SK-N-SH treated with all-trans-retinoic acid at 6 μM for 48 hours (cell line): ENCODE data around the gene MORN2.

Experiments
- GLIS3 ChIP-seq: fragments of 250-450 bp; sonication (Bioruptor Pico); IDR thresholded peaks from 2 replicates; pipeline ENCODE4 v1.5.0; 2020; ENCODE audit warnings: mild to moderate bottlenecking, moderate library complexity
- OSR1 ChIP-seq: fragments of 250-450 bp; sonication (Bioruptor Pico); IDR thresholded peaks from 2 replicates; pipeline ENCODE4 v1.8.0; 2022; ENCODE audit warnings: moderate library complexity, mild to moderate bottlenecking, inconsistent platforms
- POU6F1 ChIP-seq: fragments of 250-450 bp; sonication (Bioruptor Pico); IDR thresholded peaks from 2 replicates; pipeline ENCODE4 v1.8.0; 2021; ENCODE audit warnings: low read depth, mild to moderate bottlenecking, moderate library complexity, borderline replicate concordance
- TCF4 ChIP-seq: fragments of 250-450 bp; sonication (Bioruptor Pico); IDR thresholded peaks from 2 replicates; pipeline ENCODE4 v1.8.0; 2021; ENCODE audit warnings: mild to moderate bottlenecking, moderate library complexity, borderline replicate concordance
- ZC3H10 ChIP-seq: fragments of 250-450 bp; sonication (Bioruptor Pico); IDR thresholded peaks from 2 replicates; pipeline ENCODE4 v1.5.1; 2021; ENCODE audit warnings: mild to moderate bottlenecking, moderate library complexity
- ZFP3 ChIP-seq: fragments of 250-450 bp; sonication (Bioruptor Pico); IDR thresholded peaks from 2 replicates; pipeline ENCODE4 v1.5.0; 2020; ENCODE audit warnings: mild to moderate bottlenecking, moderate library complexity
- ZFP30 ChIP-seq: fragments of 450-650 bp; formaldehyde crosslinking; IDR thresholded peaks from 2 replicates; pipeline ENCODE4 v1.5.0; 2022; ENCODE audit warnings: mild to moderate bottlenecking, moderate library complexity
- TF ChIP-seq, protein P1 (sequence below): fragments of 250-450 bp; sonication (Bioruptor Pico); IDR thresholded peaks from 2 replicates; pipeline ENCODE4 v1.5.1; 2021; ENCODE audit warnings: mild to moderate bottlenecking, moderate library complexity
- TF ChIP-seq, protein P2 (sequence below): fragments of 250-450 bp; sonication (Bioruptor Pico); IDR thresholded peaks from 2 replicates; pipeline ENCODE4 v1.5.1; 2020; ENCODE audit warnings: low read depth, mild to moderate bottlenecking, moderate library complexity

DNA sequence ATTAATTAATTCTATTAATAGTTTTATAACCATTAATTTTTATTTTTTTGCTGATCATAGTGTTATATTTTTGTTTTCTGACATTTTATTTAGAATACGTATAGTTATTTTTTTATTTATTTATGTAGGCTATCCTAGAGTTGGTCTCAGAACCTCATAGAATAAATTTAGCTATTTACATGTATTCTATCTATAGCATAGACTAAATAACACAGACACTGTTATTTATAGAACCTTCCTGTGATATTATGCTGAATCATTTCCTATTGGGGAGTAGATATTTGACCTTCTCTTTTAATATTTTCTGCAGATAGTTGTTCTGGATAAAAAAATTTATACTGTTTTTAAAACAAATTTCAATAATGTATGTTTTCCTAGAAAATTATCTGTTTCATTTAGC is 34.1 kb downstream of the MORN2 start:
- TF ChIP-seq TCF4 (CRISPR knock-in tag) (no peak), ZFP30 (CRISPR knock-in tag) (no peak), ZC3H10 (no peak), GLIS3 (CRISPR knock-in tag) (no peak), POU6F1 (CRISPR knock-in tag) (no peak), OSR1 (CRISPR knock-in tag) (no peak), ZFP3 (CRISPR knock-in tag) (no peak)
- TF ChIP-seq, protein P1, sequence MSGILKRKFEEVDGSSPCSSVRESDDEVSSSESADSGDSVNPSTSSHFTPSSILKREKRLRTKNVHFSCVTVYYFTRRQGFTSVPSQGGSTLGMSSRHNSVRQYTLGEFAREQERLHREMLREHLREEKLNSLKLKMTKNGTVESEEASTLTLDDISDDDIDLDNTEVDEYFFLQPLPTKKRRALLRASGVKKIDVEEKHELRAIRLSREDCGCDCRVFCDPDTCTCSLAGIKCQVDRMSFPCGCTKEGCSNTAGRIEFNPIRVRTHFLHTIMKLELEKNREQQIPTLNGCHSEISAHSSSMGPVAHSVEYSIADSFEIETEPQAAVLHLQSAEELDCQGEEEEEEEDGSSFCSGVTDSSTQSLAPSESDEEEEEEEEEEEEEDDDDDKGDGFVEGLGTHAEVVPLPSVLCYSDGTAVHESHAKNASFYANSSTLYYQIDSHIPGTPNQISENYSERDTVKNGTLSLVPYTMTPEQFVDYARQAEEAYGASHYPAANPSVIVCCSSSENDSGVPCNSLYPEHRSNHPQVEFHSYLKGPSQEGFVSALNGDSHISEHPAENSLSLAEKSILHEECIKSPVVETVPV: no peak
- TF ChIP-seq, protein P2, sequence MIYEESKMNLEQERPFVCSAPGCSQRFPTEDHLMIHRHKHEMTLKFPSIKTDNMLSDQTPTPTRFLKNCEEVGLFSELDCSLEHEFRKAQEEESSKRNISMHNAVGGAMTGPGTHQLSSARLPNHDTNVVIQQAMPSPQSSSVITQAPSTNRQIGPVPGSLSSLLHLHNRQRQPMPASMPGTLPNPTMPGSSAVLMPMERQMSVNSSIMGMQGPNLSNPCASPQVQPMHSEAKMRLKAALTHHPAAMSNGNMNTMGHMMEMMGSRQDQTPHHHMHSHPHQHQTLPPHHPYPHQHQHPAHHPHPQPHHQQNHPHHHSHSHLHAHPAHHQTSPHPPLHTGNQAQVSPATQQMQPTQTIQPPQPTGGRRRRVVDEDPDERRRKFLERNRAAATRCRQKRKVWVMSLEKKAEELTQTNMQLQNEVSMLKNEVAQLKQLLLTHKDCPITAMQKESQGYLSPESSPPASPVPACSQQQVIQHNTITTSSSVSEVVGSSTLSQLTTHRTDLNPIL (CRISPR knock-in tag): no peak
